B cell (primary cell): ENCODE results near the gene GZMM. TPM values are rescaled to one million over a fixed set of nuclear protein-coding genes. Genes with fewer than 3 reads are reported as not detected.

Experiments
- ATAC-seq: fragments of 200-7000 bp; cut with Tn5 transposase; one replicate; pipeline ENCODE4 v1.10.0; 2021; ENCODE audit warnings: low read depth, mild to moderate bottlenecking, moderate number of reproducible peaks, moderate library complexity
- CTCF ChIA-PET: fragments of 350-600 bp; sonication (Branson Sonifier 250); formaldehyde crosslinking; loops from one replicate; lab custom pipeline; 2021; ENCODE audit warnings: antibody characterized with exemption, inconsistent platforms; lab: Charles Lee
- POLR2A ChIA-PET: fragments of 350-600 bp; sonication (Branson Sonifier 250); formaldehyde crosslinking; loops from one replicate; lab custom pipeline; 2021; ENCODE audit warnings: antibody characterized with exemption; lab: Charles Lee
- DNase-seq: peaks from one replicate; pipeline ENCODE4 v3.0.0; 2013
- H2AFZ ChIP-seq: 2 replicates; pipeline ENCODE4 v1.6.1; 2012; ENCODE audit warnings: mild to moderate bottlenecking, low read depth, low read length; ENCODE audit not compliant: insufficient read depth, poor library complexity, severe bottlenecking
- H3K27ac ChIP-seq, 2 donors: 1 replicate in 1 of 2; 2 replicates in 1 of 2; pipeline ENCODE4 v1.5.1; 2012 to 2013; ENCODE audit warnings: low read length in 2 of 2, mild to moderate bottlenecking in 2 of 2, moderate library complexity in 1 of 2
- H3K27me3 ChIP-seq, 4 experiments: fragments of 200-600 bp in 1 of 4; sonication (generic) in 1 of 4; replicated peaks in 1 of 4; 1 replicate in 2 of 4; 2 replicates in 2 of 4; pipeline versions ENCODE4 v1.6.1 to v1.7.0; 2013 to 2016; ENCODE audit warnings: low read length in 3 of 4, mild to moderate bottlenecking in 2 of 4, mixed read lengths in 1 of 4, moderate library complexity in 1 of 4; ENCODE audit not compliant: insufficient read depth in 4 of 4, control insufficient read depth in 3 of 4; ENCODE audit errors: control extremely low read depth in 1 of 4
- H3K36me3 ChIP-seq, 2 experiments: replicated peaks in 1 of 2; 1 replicate in 1 of 2; 2 replicates in 1 of 2; pipeline versions ENCODE4 v1.6.1 to v1.7.1; 2013; ENCODE audit warnings: low read length in 1 of 2; ENCODE audit not compliant: insufficient read depth in 2 of 2, control insufficient read depth in 1 of 2; ENCODE audit errors: control extremely low read depth in 1 of 2, extremely low read depth in 1 of 2
- H3K4me1 ChIP-seq, 2 donors: fragments of 200-600 bp in 1 of 2; sonication (generic) in 1 of 2; 1 replicate in 1 of 2; 2 replicates in 1 of 2; pipeline versions ENCODE4 v1.5.1 to v1.6.1; 2013 to 2017; ENCODE audit warnings: low read length in 2 of 2; ENCODE audit not compliant: control insufficient read depth in 2 of 2, insufficient read depth in 2 of 2
- H3K4me2 ChIP-seq: replicated peaks from 2 replicates; pipeline ENCODE3; 2012; ENCODE audit warnings: mild to moderate bottlenecking, low read depth, low read length; ENCODE audit not compliant: poor library complexity, severe bottlenecking
- H3K4me3 ChIP-seq, 5 experiments: fragments of 200-600 bp in 1 of 5; sonication (generic) in 1 of 5; 1 replicate in 3 of 5; 2 replicates in 2 of 5; pipeline versions ENCODE4 v1.5.1 to v1.7.0; 2011 to 2016; ENCODE audit warnings: low read length in 4 of 5, mild to moderate bottlenecking in 4 of 5, low read depth in 2 of 5, control low read depth in 1 of 5, moderate library complexity in 1 of 5; ENCODE audit not compliant: insufficient read depth in 1 of 5; ENCODE audit errors: control extremely low read depth in 1 of 5, extremely low read depth in 1 of 5
- H3K79me2 ChIP-seq: fragments of 200-600 bp; sonication (generic); one replicate; pipeline ENCODE4 v1.6.0; 2016; ENCODE audit warnings: low read length; ENCODE audit not compliant: control insufficient read depth, insufficient read depth
- H3K9ac ChIP-seq: fragments of 200-600 bp; sonication (generic); 2 replicates; pipeline ENCODE4 v1.6.1; 2017; ENCODE audit warnings: mild to moderate bottlenecking, low read length, moderate library complexity
- H3K9me3 ChIP-seq, 3 donors: one replicate each; pipeline versions ENCODE4 v1.6.1 to v1.7.1; 2013; ENCODE audit warnings: low read length in 2 of 3; ENCODE audit not compliant: control insufficient read depth in 2 of 3, insufficient read depth in 1 of 3; ENCODE audit errors: control extremely low read depth in 1 of 3
- H4K20me1 ChIP-seq: 2 replicates; pipeline ENCODE4 v1.6.0; 2012; ENCODE audit warnings: mild to moderate bottlenecking, low read length; ENCODE audit not compliant: insufficient read depth, control insufficient read depth, poor library complexity, severe bottlenecking
- H3K27ac Mint-ChIP-seq: one replicate; pipeline ENCODE4 v1.8.0; 2021; ENCODE audit warnings: mixed read lengths
- H3K27me3 Mint-ChIP-seq: one replicate; pipeline ENCODE4 v1.8.0; 2021; ENCODE audit warnings: mixed read lengths
- H3K4me1 Mint-ChIP-seq: one replicate; pipeline ENCODE4 v1.8.0; 2021; ENCODE audit warnings: mixed read lengths
- H3K4me3 Mint-ChIP-seq: one replicate; pipeline ENCODE4 v1.8.0; 2021; ENCODE audit warnings: mixed read lengths
- H3K9me3 Mint-ChIP-seq: one replicate; pipeline ENCODE4 v1.8.0; 2022; ENCODE audit warnings: mixed read lengths; ENCODE audit not compliant: insufficient read depth
- EZH2 ChIP-seq: IDR thresholded peaks from 2 replicates; pipeline ENCODE4 v1.6.1; 2012; ENCODE audit warnings: borderline replicate concordance, low read depth, mild to moderate bottlenecking, moderate library complexity, low read length; ENCODE audit not compliant: insufficient read depth, poor library complexity, severe bottlenecking
- WGBS: methylation state at CpG from one replicate; pipeline ENCODE4 v1.1.5; 2013; ENCODE audit warnings: missing lambda C conversion rate; ENCODE audit not compliant: insufficient coverage; 5-methylcytosine and 5-hydroxymethylcytosine counted together
- intact Hi-C: fragments of 100-400 bp; cut with micrococcal nuclease; formaldehyde crosslinking; loops from one replicate; pipeline ENCODE4 v1.10.0; 2022
- polyA plus RNA-seq: library from polyadenylated mRNA; depleted of rRNA; stranded (reverse); fragments of >200 nt; gene quantifications from 2 replicates; pipeline ENCODE4 v1.2.3, GENCODE V29; 2012
- total RNA-seq, 2 donors: library from RNA; stranded (reverse); fragments of 120-200 nt in 1 of 2; gene quantifications; 1 replicate in 1 of 2; 2 replicates in 1 of 2; pipeline versions ENCODE4 v1.2.3 to v1.2.4, GENCODE V29; 2013 to 2022
- TF ChIP-seq, protein P1 (sequence below): fragments of 200-600 bp; IDR thresholded peaks from one replicate; pipeline ENCODE4 v1.8.0; 2022; ENCODE audit warnings: antibody characterized with exemption, mild to moderate bottlenecking

GZMM gene
- total and polyA plus RNA-seq, 2 donors (not counting 1 experiment from before 2014, with no cell fraction given): 2.1 TPM; not detected in 1

DNA sequence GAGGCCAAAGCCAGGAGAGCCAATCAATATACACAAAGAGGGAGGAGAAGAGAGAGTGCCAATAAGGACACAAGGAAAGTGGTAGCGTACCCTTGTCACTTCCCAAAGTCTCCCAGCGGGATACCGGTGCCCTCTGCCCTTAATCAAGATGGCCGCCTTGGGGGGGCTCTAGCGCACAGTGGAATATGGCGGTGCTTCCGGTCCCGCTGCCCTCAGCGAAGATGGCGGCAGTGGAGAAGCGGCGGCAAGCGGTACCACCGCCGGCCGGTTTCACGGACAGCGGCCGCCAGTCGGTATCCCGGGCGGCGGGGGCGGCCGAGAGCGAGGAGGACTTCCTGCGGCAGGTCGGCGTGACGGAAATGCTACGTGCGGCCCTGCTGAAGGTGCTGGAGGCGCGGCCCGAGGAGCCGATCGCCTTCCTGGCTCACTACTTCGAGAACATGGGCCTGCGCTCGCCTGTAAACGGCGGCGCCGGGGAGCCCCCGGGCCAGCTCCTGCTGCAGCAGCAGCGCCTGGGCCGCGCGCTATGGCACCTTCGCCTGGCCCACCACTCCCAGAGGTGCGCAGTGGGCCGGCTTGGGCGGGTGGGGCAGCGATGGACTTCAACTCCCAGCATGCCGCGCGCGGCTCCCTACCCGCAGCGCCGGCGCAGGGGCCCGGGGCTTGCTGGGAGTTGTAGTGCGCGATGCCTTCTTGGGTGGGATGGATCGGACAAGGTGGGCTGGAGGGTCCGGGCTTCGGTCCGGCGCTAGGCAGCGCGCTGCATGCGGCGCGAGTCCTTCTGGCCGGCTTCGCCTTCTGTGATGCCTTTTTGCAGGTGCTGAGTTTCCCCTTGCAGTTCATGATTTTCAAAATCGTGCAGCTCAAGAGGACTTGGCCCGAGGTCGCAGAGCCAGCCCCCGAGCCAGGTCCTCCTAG lies 36.3 kb upstream of the GZMM start, which contains the start of gene TPGS1:
TSS of gene TPGS1 (plus strand) at position 212 of the 918 bp plus-strand sequence. CDS start at position 222, 10 bp downstream.
- H3K27me3 ChIP-seq: no peaks in the 10 kb centered on the region
- ChIA-PET POLR2A (interaction anchor here (1.0 to 1.6 kb wide), 4 partner anchors 12 to 65 kb away, joined by 3 to 16 read pairs (median 4); partner anchors contain the start of genes BSG, CDC34 and MADCAM1), CTCF (interaction anchor here (1.1 to 2.1 kb wide), 8 partner anchors 11 to 213 kb away, joined by 3 to 18 read pairs (median 6); partner anchors contain the start of gene CDC34)
- peaks cover 23% of the 10 kb centered on the region for H4K20me1 ChIP-seq
- H3K9me3 ChIP-seq: peaks cover 0 to 2% (median 0%) of the 10 kb centered on the region in 3 donors
- intact Hi-C loops: loop anchor here (1.0 to 10.0 kb wide), 4 partner anchors 18 to 735 kb away; partner anchors contain the start of genes ATP5F1D, CDC34 and MIER2
- peak within 1 kb of the TSS; percentile 91 for H3K9ac ChIP-seq
- H2AFZ ChIP-seq: peak within 1 kb of the TSS; percentile 99
- ATAC-seq (peak; percentile 64), DNase-seq (no peak)
- no peaks in the 10 kb centered on the region for H3K36me3 ChIP-seq
- peaks cover 19% of the 10 kb centered on the region for H3K79me2 ChIP-seq
- peaks cover 31 to 37% of the 10 kb centered on the region in 2 donors for H3K4me1 ChIP-seq
- H3K4me1 Mint-ChIP-seq: peaks cover 32% of the 10 kb centered on the region
- no peaks in the 10 kb centered on the region for H3K27me3 Mint-ChIP-seq
- H3K4me3 Mint-ChIP-seq: peak within 1 kb of the TSS; percentile 90
- H3K4me3 ChIP-seq: peak within 1 kb of the TSS; percentile 74 to 98 (median 90)
- 2% methylated on average over 81 of the region's 81 CpGs for WGBS
- TF ChIP-seq, protein P1, sequence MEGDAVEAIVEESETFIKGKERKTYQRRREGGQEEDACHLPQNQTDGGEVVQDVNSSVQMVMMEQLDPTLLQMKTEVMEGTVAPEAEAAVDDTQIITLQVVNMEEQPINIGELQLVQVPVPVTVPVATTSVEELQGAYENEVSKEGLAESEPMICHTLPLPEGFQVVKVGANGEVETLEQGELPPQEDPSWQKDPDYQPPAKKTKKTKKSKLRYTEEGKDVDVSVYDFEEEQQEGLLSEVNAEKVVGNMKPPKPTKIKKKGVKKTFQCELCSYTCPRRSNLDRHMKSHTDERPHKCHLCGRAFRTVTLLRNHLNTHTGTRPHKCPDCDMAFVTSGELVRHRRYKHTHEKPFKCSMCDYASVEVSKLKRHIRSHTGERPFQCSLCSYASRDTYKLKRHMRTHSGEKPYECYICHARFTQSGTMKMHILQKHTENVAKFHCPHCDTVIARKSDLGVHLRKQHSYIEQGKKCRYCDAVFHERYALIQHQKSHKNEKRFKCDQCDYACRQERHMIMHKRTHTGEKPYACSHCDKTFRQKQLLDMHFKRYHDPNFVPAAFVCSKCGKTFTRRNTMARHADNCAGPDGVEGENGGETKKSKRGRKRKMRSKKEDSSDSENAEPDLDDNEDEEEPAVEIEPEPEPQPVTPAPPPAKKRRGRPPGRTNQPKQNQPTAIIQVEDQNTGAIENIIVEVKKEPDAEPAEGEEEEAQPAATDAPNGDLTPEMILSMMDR: no peak
- TF ChIP-seq EZH2: no peak
- H3K27ac ChIP-seq: peak within 1 kb of the TSS; percentile 95 to 99
- peak within 1 kb of the TSS; percentile 97 for H3K4me2 ChIP-seq
- H3K27ac Mint-ChIP-seq: peak within 1 kb of the TSS; percentile 99
- peaks cover under 1% of the 10 kb centered on the region for H3K9me3 Mint-ChIP-seq
